HepG2 (cell line): ENCODE measurements around the gene PLIN4. TPM values are rescaled to one million over a fixed set of nuclear protein-coding genes. Genes with fewer than 3 reads are reported as not detected.

Source experiments
- ARNTL ChIP-seq: sonication (generic); formaldehyde crosslinking; IDR thresholded peaks from 2 replicates; pipeline ENCODE4 v1.4.0; 2020; ENCODE audit warnings: mild to moderate bottlenecking, missing genetic modification reagents
- DPF2 ChIP-seq: sonication (generic); formaldehyde crosslinking; IDR thresholded peaks from 2 replicates; pipeline ENCODE4 v1.4.0; 2020; ENCODE audit warnings: mild to moderate bottlenecking, low read depth, missing genetic modification reagents, borderline replicate concordance
- EHMT2 ChIP-seq: fragments of 200-600 bp; sonication (generic); IDR thresholded peaks from 2 replicates; pipeline ENCODE4 v1.7.0; 2017; ENCODE audit warnings: antibody characterized with exemption, low read depth, low read length, borderline replicate concordance
- ELF4 ChIP-seq: sonication (generic); formaldehyde crosslinking; IDR thresholded peaks from 2 replicates; pipeline ENCODE4 v1.5.0; 2020; ENCODE audit warnings: missing genetic modification reagents, mild to moderate bottlenecking, moderate library complexity, borderline replicate concordance
- FOXA1 ChIP-seq, 2 experiments: fragments of 450-650 bp in 1 of 2; sonication (generic) in 1 of 2; formaldehyde crosslinking in 1 of 2; IDR thresholded peaks; 2 replicates each; pipeline versions ENCODE4 v1.4.0 to v1.6.1; 2016 to 2020; ENCODE audit warnings: missing genetic modification reagents in 1 of 2
- HDAC6 ChIP-seq: fragments of 200-600 bp; sonication (generic); IDR thresholded peaks from 2 replicates; pipeline ENCODE4 v1.7.0; 2017; ENCODE audit warnings: mild to moderate bottlenecking, antibody characterized with exemption, low read length, low read depth
- HNRNPLL ChIP-seq: fragments of 200-400 bp; formaldehyde crosslinking; IDR thresholded peaks from 2 replicates; pipeline ENCODE4 v1.6.1; 2017; ENCODE audit warnings: mild to moderate bottlenecking, low read depth, low read length; ENCODE audit not compliant: poor library complexity, severe bottlenecking
- IRX3 ChIP-seq: sonication (generic); formaldehyde crosslinking; IDR thresholded peaks from 2 replicates; pipeline ENCODE4 v1.8.1; 2023; ENCODE audit warnings: mild to moderate bottlenecking, low read depth, missing genetic modification reagents, borderline replicate concordance
- JDP2 ChIP-seq: sonication (generic); formaldehyde crosslinking; IDR thresholded peaks from 2 replicates; pipeline ENCODE4 v1.8.1; 2022; ENCODE audit warnings: missing genetic modification reagents, borderline replicate concordance
- MTF2 ChIP-seq: sonication (generic); formaldehyde crosslinking; IDR thresholded peaks from 2 replicates; pipeline ENCODE4 v1.5.0; 2020; ENCODE audit warnings: missing genetic modification reagents, borderline replicate concordance
- SMAD3 ChIP-seq: sonication (generic); formaldehyde crosslinking; IDR thresholded peaks from 2 replicates; pipeline ENCODE4 v1.4.0; 2020; ENCODE audit warnings: missing genetic modification reagents
- SNAI1 ChIP-seq: sonication (generic); formaldehyde crosslinking; IDR thresholded peaks from 2 replicates; pipeline ENCODE4 v1.5.0; 2020; ENCODE audit warnings: mild to moderate bottlenecking, missing genetic modification reagents, borderline replicate concordance
- STAG1 ChIP-seq: sonication (generic); formaldehyde crosslinking; IDR thresholded peaks from 2 replicates; pipeline ENCODE4 v1.4.0; 2020; ENCODE audit warnings: missing genetic modification reagents
- TEAD2 ChIP-seq: sonication (generic); formaldehyde crosslinking; IDR thresholded peaks from 2 replicates; pipeline ENCODE4 v1.9.0; 2021; ENCODE audit warnings: missing genetic modification reagents
- ZFYVE20 ChIP-seq: sonication (generic); formaldehyde crosslinking; IDR thresholded peaks from 2 replicates; pipeline ENCODE4 v1.8.0; 2023; ENCODE audit warnings: low read depth, mild to moderate bottlenecking, moderate library complexity, missing genetic modification reagents, borderline replicate concordance
- ZGPAT ChIP-seq: IDR thresholded peaks from 2 replicates; pipeline ENCODE4 v1.6.1; 2016; ENCODE audit warnings: mild to moderate bottlenecking
- ZNF275 ChIP-seq: sonication (generic); formaldehyde crosslinking; IDR thresholded peaks from 2 replicates; pipeline ENCODE4 v1.8.0; 2022; ENCODE audit warnings: missing genetic modification reagents, mild to moderate bottlenecking, inconsistent platforms, borderline replicate concordance
- ZNF446 ChIP-seq: sonication (generic); formaldehyde crosslinking; IDR thresholded peaks from 2 replicates; pipeline ENCODE4 v1.5.0; 2020; ENCODE audit warnings: mild to moderate bottlenecking, missing genetic modification reagents
- ZNF713 ChIP-seq: sonication (generic); formaldehyde crosslinking; IDR thresholded peaks from 2 replicates; pipeline ENCODE4 v1.4.0; 2020; ENCODE audit warnings: mild to moderate bottlenecking, missing genetic modification reagents
- ZNF75D ChIP-seq: sonication (generic); formaldehyde crosslinking; IDR thresholded peaks from 2 replicates; pipeline ENCODE4 v1.8.1; 2023; ENCODE audit warnings: missing genetic modification reagents, mild to moderate bottlenecking, borderline replicate concordance
- polyA plus RNA-seq, 8 experiments: library from polyadenylated mRNA; depleted of rRNA in 3 of 8; stranded (reverse) in 7 of 8; unstranded in 1 of 8; fragments of >200 nt; fragmentation: Illumina TruSeq in 4 of 8; extraction: Trizol in 4 of 8; gene quantifications; 2 replicates each; pipeline versions ENCODE4 v1.2.1 to v1.2.3, GENCODE V29; 2011 to 2016; ENCODE audit warnings: low read depth in 4 of 8, missing spikeins in 1 of 8, mixed read lengths in 1 of 8; ENCODE audit not compliant: insufficient read depth in 1 of 8
- total RNA-seq, 5 experiments: library from RNA; depleted of rRNA; stranded (reverse); fragments of >200 nt; fragmentation: Illumina TruSeq; extraction: Trizol; gene quantifications; 2 replicates each; pipeline ENCODE4 v1.2.3, GENCODE V29; 2016; ENCODE audit warnings: low read depth in 1 of 5
- TF ChIP-seq, protein P1 (sequence below): sonication (generic); formaldehyde crosslinking; IDR thresholded peaks from 2 replicates; pipeline ENCODE4 v1.4.0; 2020; ENCODE audit warnings: mild to moderate bottlenecking, low read depth, missing genetic modification reagents
- TF ChIP-seq, protein P2 (sequence below): sonication (generic); formaldehyde crosslinking; IDR thresholded peaks from 2 replicates; pipeline ENCODE4 v1.8.0; 2022; ENCODE audit warnings: mild to moderate bottlenecking, missing genetic modification reagents, borderline replicate concordance

PLIN4 gene
- total and polyA plus RNA-seq, 2 of the 13 experiments (the other 11 are each of a cell fraction or from before 2014, with no cell fraction given), result 1.1 to 1.3 TPM

GRCh38 chr19:4539693-4540581 is 21.7 kb upstream of the PLIN4 start, which contains the start of gene LRG1 (continued):
- TF ChIP-seq MTF2 (CRISPR knock-in tag) (0 out of 2 replicates have a peak, but pooled peaks have one; percentile 21), ZGPAT (peak; percentile 84), FOXA1 (IDR thresholded peaks at IDR 0.05) (no peak), FOXA1 (CRISPR knock-in tag; IDR thresholded peaks at IDR 0.05) (no peak), SNAI1 (CRISPR knock-in tag) (no peak), STAG1 (CRISPR knock-in tag) (no peak), TEAD2 (CRISPR knock-in tag) (no peak), ZNF446 (CRISPR knock-in tag) (no peak), ZNF275 (CRISPR knock-in tag) (no peak; the same call in 1 of the 2 replicates), ARNTL (CRISPR knock-in tag) (no peak), DPF2 (CRISPR knock-in tag) (no peak), HDAC6 (no peak), IRX3 (CRISPR knock-in tag) (no peak), ELF4 (no peak), JDP2 (CRISPR knock-in tag) (no peak), EHMT2 (no peak), ZFYVE20 (CRISPR knock-in tag) (no peak), SMAD3 (no peak; the same call in 1 of the 2 replicates), ZNF713 (CRISPR knock-in tag) (no peak), HNRNPLL (no peak), ZNF75D (no peak)
- TF ChIP-seq, protein P1, sequence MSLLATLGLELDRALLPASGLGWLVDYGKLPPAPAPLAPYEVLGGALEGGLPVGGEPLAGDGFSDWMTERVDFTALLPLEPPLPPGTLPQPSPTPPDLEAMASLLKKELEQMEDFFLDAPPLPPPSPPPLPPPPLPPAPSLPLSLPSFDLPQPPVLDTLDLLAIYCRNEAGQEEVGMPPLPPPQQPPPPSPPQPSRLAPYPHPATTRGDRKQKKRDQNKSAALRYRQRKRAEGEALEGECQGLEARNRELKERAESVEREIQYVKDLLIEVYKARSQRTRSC (CRISPR knock-in tag), result no peak
- TF ChIP-seq, protein P2, sequence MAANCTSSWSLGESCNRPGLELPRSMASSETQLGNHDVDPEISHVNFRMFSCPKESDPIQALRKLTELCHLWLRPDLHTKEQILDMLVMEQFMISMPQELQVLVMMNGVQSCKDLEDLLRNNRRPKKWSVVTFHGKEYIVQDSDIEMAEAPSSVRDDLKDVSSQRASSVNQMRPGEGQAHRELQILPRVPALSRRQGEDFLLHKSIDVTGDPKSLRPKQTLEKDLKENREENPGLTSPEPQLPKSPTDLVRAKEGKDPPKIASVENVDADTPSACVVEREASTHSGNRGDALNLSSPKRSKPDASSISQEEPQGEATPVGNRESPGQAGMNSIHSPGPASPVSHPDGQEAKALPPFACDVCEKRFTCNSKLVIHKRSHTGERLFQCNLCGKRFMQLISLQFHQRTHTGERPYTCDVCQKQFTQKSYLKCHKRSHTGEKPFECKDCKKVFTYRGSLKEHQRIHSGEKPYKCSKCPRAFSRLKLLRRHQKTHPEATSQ (CRISPR knock-in tag), result no peak
